ENCODE results near the gene ETNK2.
A peak's percentile ranks its signal among the peaks of the same experiment; 100 is the strongest.

The ETNK2 gene

DNA sequence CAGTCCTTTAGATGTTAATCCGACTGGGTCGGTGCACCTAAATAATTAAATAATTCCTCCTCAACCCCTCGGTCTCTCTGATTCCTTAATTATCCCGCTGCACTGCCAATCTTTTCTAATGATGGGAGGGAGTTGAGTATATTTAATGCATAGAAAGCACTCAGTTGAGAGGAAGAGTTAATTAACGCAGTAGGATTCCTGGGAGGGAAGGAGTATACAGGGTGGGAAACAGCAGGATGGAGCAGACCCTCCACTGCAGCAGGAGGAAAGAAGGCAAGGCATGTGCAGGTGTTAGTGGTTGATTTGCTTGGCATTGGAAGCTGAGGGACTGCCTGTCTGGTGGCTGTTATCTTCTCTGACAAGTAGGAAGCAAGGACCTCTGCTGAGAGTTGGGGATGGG lies 24.2 kb upstream of the ETNK2 start:
- DNase-seq (ENCODE audit: low read depth): no peak

GRCh38 chr1:204174958-204175357 lies 23.1 kb upstream of the ETNK2 start:
- DNase-seq (ENCODE audit: low read depth): no peak

DNA sequence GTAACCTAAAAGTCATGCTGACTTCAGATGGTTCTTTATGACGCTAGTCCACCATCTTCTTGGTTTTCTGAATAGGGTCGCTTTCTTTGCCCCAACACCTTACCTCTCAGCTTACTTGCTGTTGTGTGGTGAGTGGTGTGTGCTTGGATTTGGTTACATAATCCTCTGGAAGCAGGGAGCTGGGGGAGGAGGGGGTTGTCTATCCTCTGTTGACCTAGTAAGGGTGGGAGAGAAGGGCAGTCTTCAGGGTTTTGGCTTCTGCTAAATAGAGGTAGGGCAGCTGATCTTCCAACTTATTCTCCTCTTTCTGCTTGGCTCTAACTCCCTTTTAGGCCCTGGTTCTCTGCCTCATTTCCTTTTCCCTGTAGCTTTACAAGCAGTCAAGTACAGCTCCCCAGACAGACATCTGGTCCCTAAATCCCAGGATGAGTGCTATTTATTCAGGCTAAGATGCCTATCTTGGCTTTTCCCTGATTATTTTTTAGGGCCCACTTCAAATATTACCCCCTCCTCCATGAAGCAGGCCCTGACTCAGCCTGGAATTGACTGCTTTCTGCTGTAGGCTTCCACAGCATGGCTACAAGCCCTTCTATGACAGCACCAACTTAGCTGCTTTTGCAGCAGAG lies 20.7 kb upstream of the ETNK2 start:
- DNase-seq (ENCODE audit: low read depth): no peak

DNA sequence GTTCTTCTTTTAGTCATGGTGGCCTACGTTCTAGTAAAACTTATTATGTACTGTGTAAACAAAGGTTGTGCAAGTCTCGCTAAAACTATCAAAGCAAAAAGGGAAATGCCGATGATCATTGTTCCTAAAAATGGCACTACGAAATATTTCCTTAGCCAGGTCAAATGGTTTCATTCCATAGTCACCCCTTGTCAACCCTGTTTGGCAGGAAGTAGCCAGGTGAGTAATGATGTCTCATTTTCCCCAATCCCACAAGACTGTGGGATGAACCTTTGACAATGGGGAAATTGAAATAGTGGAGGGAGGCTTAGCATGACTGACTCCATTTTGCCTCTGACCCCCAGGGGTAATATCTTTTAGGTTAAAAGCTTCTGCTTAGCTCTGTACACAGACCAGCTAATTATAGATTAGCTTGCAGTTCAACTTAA lies 19.9 kb upstream of the ETNK2 start:
- no peak for DNase-seq (ENCODE audit: low read depth)

- DNase-seq (ENCODE audit: low read depth): no peak
Measured at GRCh38 chr1:204170494-204171155, 18.8 kb upstream of the ETNK2 start.

- no peak for DNase-seq (ENCODE audit: low read depth)
Measured at GRCh38 chr1:204169858-204170257, 18.0 kb upstream of the ETNK2 start.

GRCh38 chr1:204167730-204168129 lies 15.9 kb upstream of the ETNK2 start:
- DNase-seq (ENCODE audit: low read depth): no peak

GRCh38 chr1:204166219-204166618 lies 14.4 kb upstream of the ETNK2 start, which contains the start of gene REN:
Gene REN (minus strand): TSS chr1:204166337. CDS start chr1:204166293, 44 bp downstream.
- no peak for DNase-seq (ENCODE audit: low read depth)

DNA sequence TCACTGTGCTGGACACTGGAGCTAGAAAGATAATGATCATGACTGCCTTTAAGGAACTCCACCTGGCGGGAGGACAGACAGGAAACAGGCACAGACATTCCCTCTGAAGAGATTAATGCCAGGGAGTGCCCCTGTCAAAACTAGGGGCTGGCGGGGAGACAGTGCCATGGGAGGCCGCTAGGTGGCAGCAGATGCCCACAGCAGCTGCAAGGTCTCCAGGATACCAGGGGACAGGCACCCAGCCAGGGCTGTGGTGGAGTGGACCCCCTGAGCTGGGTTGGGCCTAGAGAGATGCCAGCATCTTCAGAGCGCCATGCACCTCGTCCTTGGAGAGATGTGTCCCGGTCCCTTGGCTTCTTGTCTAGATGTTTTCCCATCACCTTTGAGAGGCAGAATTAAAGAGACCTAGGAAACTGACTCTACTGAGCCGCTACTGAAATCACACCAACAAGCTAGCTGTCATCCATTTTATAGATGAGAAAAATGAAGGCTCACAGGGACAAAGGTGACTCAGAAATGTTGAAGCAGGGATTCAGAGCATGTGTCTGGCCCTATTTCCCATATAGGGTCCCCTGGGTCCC lies 10.7 kb upstream of the ETNK2 start:
- peak; percentile 67 for DNase-seq (ENCODE audit: low read depth)

DNA sequence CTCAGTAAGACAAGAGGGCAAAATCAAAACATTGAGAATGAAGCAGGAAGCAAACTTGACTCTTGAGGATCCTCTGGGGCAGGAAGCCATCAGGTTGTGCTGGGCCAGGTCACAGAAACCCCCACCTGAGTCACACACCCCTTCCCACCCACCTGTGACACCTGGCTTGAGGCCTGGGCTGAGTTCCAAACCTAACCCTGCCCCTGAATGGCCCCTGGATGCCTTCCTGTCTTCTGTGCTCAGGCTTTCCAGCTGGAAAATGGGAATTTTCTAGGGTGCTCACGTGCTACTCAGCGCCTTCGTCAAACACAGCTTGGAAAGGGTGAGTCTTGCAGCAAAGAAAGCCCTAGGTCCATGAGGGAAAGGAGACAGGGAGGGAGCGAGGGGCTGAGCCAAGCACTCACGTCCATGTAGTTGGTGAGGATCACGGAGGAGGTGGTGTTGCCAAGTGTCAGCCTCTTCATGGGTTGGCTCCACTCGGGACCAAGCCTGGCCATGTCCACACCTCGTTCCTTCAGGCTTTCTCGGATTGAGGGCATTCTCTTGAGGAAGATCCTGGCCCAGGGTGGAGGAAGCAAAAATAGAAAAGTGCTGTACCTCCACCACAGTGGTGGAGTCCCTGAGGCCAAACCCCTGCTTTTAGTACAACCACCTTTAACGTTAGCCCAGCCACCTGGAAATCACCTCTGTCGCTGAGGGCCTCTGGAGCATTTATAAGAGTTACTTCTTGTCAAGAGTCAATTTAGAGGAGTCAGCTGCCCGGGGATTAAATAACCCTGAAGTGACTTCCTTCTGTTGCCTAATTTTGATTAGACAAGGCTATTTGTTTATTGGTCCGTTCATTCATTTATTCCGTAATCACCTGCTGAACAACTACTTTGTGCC lies 10.0 kb upstream of the ETNK2 start:
- no peak for DNase-seq (ENCODE audit: low read depth)

DNA sequence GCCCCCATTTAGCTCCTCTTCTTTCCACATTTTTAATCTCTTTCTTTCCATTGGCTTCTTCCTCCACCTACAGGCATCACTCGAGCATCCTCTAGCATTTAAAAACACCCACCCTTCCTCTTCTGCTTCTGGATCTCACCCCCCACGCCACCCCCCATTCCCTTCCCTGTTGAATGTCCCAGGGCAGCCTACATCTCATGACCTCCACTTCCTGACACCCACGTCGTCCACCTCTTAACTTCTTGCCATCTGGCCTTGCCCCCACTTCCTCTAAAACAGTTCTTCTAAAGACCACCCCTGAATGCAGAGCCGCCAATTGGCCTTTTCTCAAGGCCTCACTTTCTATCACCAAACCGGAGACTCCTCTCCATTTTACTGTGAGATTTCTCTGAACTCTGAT lies 6.1 kb upstream of the ETNK2 start:
- no peak for DNase-seq (ENCODE audit: low read depth)

DNA sequence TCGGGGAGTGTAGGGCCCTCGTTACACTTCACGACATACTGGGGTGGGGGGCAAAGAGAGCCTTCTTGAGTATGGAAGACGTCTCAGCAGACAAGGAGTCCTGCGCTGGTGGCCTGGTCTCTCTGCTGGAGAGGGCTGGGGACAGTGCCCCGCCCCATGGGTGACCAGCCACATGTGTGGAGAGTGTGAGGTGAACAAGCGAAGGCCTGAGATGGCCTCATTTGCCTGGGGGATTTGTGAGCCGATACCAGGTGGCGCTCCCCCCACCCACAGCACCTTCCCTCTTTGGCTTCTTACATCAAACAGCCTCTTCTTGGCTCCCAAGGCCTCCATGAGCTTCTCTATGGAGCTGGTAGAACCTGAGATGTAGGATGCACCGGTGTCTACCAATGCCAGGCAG lies 4.0 kb upstream of the ETNK2 start:
- DNase-seq (ENCODE audit: low read depth): no peak

DNA sequence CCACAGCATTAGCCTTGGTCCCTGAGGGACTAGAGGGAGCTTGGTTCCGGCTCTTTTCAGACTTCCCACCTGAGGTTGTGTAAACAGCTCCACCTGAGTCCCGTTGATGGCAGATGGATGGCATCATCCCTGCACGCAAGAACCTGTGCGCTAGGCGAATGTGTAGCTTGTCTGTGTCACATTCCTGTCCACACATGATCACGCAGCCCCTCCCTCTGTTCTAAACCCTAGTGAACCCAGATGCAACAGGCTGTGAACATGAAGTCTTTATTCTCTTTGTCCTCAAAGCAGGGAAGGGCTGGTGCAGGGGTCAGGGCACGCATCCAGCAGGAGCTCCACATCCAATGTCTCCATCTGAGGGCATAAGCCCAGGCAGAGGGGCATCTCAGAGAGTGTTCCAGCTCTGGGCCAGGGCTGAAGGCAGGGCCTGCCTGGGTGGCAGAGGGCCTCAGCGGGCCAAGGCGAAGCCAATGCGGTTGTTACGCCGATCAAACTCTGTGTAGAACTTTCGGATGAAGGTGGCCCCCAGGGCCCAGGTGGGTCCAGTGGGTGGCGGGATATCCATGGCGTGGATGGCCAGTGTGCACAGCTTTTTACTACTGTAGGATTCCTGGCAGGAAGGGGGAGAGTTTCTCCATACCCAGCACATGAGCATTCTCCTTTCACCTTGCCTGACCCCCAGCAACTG lies 2.9 kb upstream of the ETNK2 start:
- no peak for DNase-seq (ENCODE audit: low read depth)

DNA sequence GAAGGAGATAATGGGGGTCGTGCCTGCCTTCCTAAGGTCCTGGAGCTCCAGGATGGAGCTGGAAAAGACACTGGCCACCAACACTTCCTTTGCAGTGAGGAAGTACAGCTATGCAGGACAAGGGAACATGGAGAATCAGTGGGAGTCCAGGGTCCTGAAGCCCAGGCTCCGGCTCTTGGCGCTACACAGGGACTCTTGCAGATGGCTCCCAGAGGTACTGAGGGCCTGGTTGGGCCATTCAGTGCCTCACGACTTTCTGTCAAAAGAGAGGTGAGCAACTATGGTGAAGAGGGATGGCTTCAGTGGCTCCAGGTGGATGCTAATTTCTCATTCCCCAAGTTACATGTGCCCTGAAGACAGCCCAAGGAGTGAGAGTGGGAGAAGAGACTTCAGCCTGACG lies 1.8 kb upstream of the ETNK2 start:
- DNase-seq (ENCODE audit: low read depth): no peak

GRCh38 chr1:204152310-204153044 lies 633 bp upstream of the ETNK2 start:
- DNase-seq (ENCODE audit: low read depth): no peak

DNA sequence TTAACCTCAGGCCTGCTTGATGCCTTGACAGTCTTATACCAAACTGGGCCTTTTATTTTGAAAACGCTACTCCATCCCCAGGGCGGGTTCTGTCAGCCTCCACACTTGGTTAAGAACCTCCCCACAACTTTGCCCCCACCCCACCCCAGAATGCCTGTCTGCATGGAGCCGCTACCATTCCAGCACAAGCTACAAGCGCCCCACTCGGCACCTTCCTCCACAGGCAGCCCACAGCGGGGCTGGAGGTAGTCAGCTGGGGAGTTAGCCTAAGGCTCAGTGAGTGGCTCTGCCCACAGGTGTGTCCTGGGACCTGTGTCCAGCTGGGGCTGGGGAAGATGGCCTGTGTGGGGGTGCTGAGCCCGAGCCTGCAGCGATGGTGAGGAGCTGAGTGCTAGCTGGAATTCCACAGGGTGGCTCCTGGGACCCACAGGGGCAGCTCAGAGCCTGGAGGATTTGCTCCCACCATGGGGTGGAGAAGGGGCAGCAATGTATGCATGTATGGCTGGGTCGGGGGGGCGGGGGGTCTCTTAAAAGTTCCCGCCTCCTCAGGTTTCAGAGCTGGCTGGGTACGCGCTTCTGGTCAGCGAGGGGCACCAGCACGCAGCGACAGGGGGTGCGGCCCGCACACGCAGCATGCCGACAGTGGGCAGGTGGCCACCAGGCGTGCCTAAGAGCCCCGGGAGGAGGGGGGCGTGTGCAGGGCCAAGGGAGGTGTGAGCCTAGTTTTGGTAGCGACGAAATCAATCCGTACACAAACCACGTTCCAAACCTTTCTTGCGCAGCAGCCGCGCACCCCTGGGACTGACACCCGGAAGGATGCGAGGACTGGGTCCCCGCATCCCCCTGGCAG lies 917 bp downstream of the ETNK2 start:
- DNase-seq (ENCODE audit: low read depth): no peak

DNA sequence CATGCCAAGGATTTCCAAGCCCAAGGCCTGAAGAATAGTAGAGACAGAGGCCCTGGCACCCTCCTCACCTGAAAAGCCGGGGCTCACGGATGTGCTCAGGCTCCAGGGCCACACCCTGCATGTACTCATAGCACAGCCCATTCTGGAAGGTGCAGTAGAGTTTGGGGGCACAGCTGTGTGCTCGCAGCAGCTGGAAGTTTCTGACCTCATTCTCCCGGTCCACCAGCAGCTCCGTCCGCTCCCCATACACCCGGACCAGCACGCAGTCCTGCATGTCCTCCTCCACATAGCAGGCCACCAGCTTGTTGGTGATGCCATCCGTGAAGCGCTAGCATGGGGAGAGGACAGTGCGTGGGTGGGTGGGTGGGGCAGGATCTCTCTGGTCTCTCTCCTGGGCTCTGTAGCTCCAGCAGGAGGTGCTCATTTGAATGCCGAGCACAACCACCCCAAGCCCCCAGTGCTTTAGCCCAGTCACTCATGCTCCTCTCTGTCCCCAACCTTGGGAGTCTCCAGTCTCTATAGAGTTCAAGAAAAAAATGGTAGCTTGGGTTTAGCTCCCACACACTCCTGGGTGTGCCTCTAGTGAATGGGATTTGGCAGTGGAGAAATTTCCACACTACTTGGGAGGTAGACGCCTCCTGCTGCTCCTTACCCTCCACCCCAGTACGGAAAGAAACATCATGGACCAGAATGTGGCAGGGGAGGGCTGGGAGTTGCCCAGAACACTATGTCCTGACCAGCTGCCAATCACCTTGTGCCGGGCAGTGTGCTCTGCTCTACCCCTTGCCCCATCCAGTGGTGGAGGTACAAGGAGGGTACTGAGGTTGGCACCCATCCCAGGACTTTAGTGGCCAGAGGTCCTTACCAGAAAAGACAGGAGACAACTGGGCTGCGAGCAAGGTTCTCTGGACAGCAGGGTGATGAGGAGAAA lies 1.9 kb downstream of the ETNK2 start:
- no peak for DNase-seq (ENCODE audit: low read depth)

DNA sequence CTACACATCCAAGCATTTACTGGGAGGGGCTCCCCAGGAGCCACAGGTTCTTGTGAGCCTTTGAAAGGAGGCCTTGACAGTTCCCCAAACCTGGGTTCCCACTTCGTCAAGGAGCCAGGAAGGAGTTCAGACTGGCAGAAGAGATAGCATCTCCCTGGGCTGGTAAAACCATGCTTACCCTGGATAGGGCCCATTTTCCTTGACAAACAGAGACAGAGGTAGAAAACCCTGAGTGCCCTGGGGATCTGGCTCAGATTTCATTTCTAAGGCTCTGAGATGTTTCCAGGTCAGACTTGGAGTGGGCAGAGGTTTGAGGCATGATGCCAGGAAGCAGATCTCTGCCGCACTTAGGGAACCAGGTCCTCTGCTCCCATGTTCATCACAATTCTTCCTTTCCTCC lies 2.7 kb downstream of the ETNK2 start:
- no peak for DNase-seq (ENCODE audit: low read depth)
